Measurements from ENCODE around the gene EIF4G3. TPM values are rescaled to one million over a fixed set of nuclear protein-coding genes. Genes with fewer than 3 reads are reported as not detected.

Gene EIF4G3
- total and polyA plus RNA-seq, 9 of the 15 experiments (the other 6 are each of a cell fraction or from before 2014, with no cell fraction given), result 6.7 to 40.5 (median 32.1) TPM

- CTCF ChIA-PET (ENCODE audit: low intra/inter-chr PET ratio), result no interaction called here
- H3K4me3 ChIP-seq, result no peak overlapping the region
- TF ChIP-seq GTF2A2 (tag; IDR thresholded peaks at IDR 0.05), result no peak
- no peak for TF ChIP-seq MBD1 (CRISPR knock-in tag; IDR thresholded peaks at IDR 0.05)
- TF ChIP-seq ZNF134 (CRISPR knock-in tag; conservative IDR thresholded peaks at IDR 0.05), result 0 out of 2 replicates have a peak, but pooled peaks have one; percentile 13
- ATAC-seq, result no peak
- in situ Hi-C loops (cut with MboI), result no loop called here
- no peaks in the 10 kb centered on the region for H3K4me1 ChIP-seq (replicated peaks in 1 of 2; ENCODE audit: control insufficient read depth in 2 of 2, insufficient read depth in 2 of 2, low read length in 2 of 2)
- H3K9me1 ChIP-seq (ENCODE audit: control insufficient read depth, insufficient read depth, low read length), result no peaks in the 10 kb centered on the region
- no peaks in the 10 kb centered on the region; the same call in 2 of the 3 replicates for H3K79me2 ChIP-seq (ENCODE audit: control insufficient read depth, insufficient read depth, low read length)
- no peaks in the 10 kb centered on the region for H3K9me3 ChIP-seq (replicated peaks; ENCODE audit: control insufficient read depth, insufficient read depth, low read depth, low read length)
- no peaks in the 10 kb centered on the region for H4K20me1 ChIP-seq (replicated peaks; ENCODE audit: control insufficient read depth, insufficient read depth, low read length)
- no peak for FAIRE-seq
- no peak for DNase-seq (ENCODE audit: extremely low read depth in 1 of 4, low spot score in 3 of 4)
- intact Hi-C loops (cut with micrococcal nuclease), result no loop called here
- H3K4me2 ChIP-seq (ENCODE audit: insufficient read depth, low read length), result no peak overlapping the region
- no peaks in the 10 kb centered on the region for H3K36me3 ChIP-seq (ENCODE audit: control insufficient read depth, insufficient read depth, low read length)
- no peak overlapping the region for H3K9ac ChIP-seq (ENCODE audit: insufficient read depth in 1 of 2, low read depth in 2 of 2, low read length in 2 of 2)
- WGBS (ENCODE audit: insufficient coverage, low coverage, missing lambda C conversion rate), result 46% methylated on average over 2 of the region's 2 CpGs
- BruUV-seq (replicated peaks), result no TSS peak
- no peak overlapping the region for H3K27ac ChIP-seq (ENCODE audit: extremely low read depth, low read depth, low read length)
- H3K27me3 ChIP-seq (ENCODE audit: control insufficient read depth in 2 of 2, insufficient read depth in 2 of 2, low read length in 2 of 2), result no peaks in the 10 kb centered on the region
- POLR2A ChIA-PET, result interaction anchor here (1.3 kb wide), 1 partner anchor 19 kb away, joined by 3 read pairs; no protein-coding TSS in a partner anchor
- H2AFZ ChIP-seq (ENCODE audit: low read depth, low read length), result no peak overlapping the region
Observed at GRCh38 chr1:21041541-21041940, 135.2 kb downstream of the EIF4G3 start.

GRCh38 chr1:21037091-21037490 lies 139.6 kb downstream of the EIF4G3 start:
- H4K20me1 ChIP-seq (replicated peaks; ENCODE audit: control insufficient read depth, insufficient read depth, low read length), result no peaks in the 10 kb centered on the region
- DNase-seq (ENCODE audit: extremely low read depth in 1 of 4, low spot score in 3 of 4), result no peak
- H3K79me2 ChIP-seq (ENCODE audit: control insufficient read depth, insufficient read depth, low read length), result no peaks in the 10 kb centered on the region; the same call in 2 of the 3 replicates
- 0 out of 2 replicates have a peak, but pooled peaks cover 2% of the 10 kb centered on the region for H3K9me3 ChIP-seq (replicated peaks; ENCODE audit: control insufficient read depth, insufficient read depth, low read depth, low read length)
- no peak overlapping the region for H3K9ac ChIP-seq (ENCODE audit: insufficient read depth in 1 of 2, low read depth in 2 of 2, low read length in 2 of 2)
- H3K4me2 ChIP-seq (ENCODE audit: insufficient read depth, low read length), result no peak overlapping the region
- in situ Hi-C loops (cut with MboI), result no loop called here
- ChIA-PET CTCF (ENCODE audit: low intra/inter-chr PET ratio) (no interaction called here), POLR2A (interaction anchor here (0.8 to 3.3 kb wide), 4 partner anchors 9 to 22 kb away, joined by 3 to 12 read pairs (median 3); no protein-coding TSS in a partner anchor)
- H3K4me1 ChIP-seq (replicated peaks in 1 of 2; ENCODE audit: control insufficient read depth in 2 of 2, insufficient read depth in 2 of 2, low read length in 2 of 2), result peaks cover 0 to 10% of the 10 kb centered on the region in 2 experiments; a peak in 1 of 5 replicates
- H3K4me3 ChIP-seq, result no peak overlapping the region
- H2AFZ ChIP-seq (ENCODE audit: low read depth, low read length), result no peak overlapping the region
- 92% methylated on average over 3 of the region's 3 CpGs for WGBS (ENCODE audit: insufficient coverage, low coverage, missing lambda C conversion rate)
- no peak overlapping the region for H3K27ac ChIP-seq (ENCODE audit: extremely low read depth, low read depth, low read length)
- BruUV-seq (replicated peaks), result no TSS peak
- H3K9me1 ChIP-seq (ENCODE audit: control insufficient read depth, insufficient read depth, low read length), result no peaks in the 10 kb centered on the region
- no peak for ATAC-seq
- no peaks in the 10 kb centered on the region for H3K36me3 ChIP-seq (ENCODE audit: control insufficient read depth, insufficient read depth, low read length)
- FAIRE-seq, result no peak
- no peaks in the 10 kb centered on the region for H3K27me3 ChIP-seq (ENCODE audit: control insufficient read depth in 2 of 2, insufficient read depth in 2 of 2, low read length in 2 of 2)
- intact Hi-C loops (cut with micrococcal nuclease), result no loop called here
- TF ChIP-seq E2F3 (CRISPR knock-in tag; IDR thresholded peaks at IDR 0.05), result no peak
- no peak for TF ChIP-seq RNF219 (CRISPR knock-in tag; IDR thresholded peaks at IDR 0.05)
- no peak for TF ChIP-seq SREBF1 (IDR thresholded peaks at IDR 0.05; ENCODE audit: borderline replicate concordance, low read depth, low read length)
- TF ChIP-seq MYC (IDR thresholded peaks at IDR 0.05; ENCODE audit: low read depth, low read length), result no peak
- TF ChIP-seq MYC (CRISPR knock-in tag; IDR thresholded peaks at IDR 0.05; ENCODE audit: borderline replicate concordance, low read depth), result no peak
- TF ChIP-seq ZNF143 (CRISPR knock-in tag; IDR thresholded peaks at IDR 0.05), result no peak
- no peak for TF ChIP-seq ZFP1 (CRISPR knock-in tag; IDR thresholded peaks at IDR 0.05)
- no peak for TF ChIP-seq COPS2 (conservative IDR thresholded peaks at IDR 0.05)
- TF ChIP-seq EP400 (IDR thresholded peaks at IDR 0.05), result no peak
- TF ChIP-seq HSF4 (CRISPR knock-in tag; IDR thresholded peaks at IDR 0.05; ENCODE audit: borderline replicate concordance), result no peak

All from K562 (cell line).